ENCODE results near the gene ZNF512. TPM values are rescaled to one million over a fixed set of nuclear protein-coding genes. Genes with fewer than 3 reads are reported as not detected.
"Not testable (repeated sequence)": the region's sequence is repeated elsewhere in the genome, so short reads cannot be mapped to it uniquely, and the experiment has no call there.

Gene ZNF512
- total and polyA plus RNA-seq, 9 of the 15 experiments (the other 6 are each of a cell fraction or from before 2014, with no cell fraction given) = 24.7 to 101 (median 65.9) TPM

DNA sequence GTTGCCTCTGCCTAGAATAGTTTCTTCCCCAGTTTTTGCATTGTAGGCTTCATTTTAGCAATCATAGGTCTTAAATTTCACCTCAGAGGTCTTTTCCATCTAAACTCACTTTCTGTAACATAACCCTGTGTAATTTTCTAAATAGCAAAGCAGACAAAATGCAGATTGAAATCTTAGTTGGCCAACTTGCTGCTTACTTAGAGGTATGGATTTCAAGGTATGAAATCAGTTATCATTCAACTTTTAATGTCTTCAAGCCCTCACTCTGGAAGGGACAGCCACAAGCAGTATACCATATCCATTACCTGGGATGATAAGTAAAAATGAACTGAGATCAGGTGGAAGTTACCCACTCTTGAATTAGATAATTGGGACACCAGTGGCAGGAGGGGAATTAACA, 42.1 kb downstream of the ZNF512 start:
- POLR2A ChIA-PET = interaction anchor here (0.6 to 1.0 kb wide), 2 partner anchors 245 to 532 kb away, joined by 3 to 5 read pairs; no protein-coding TSS in a partner anchor
- ATAC-seq = no peak
- peaks cover 56% of the 10 kb centered on the region for H3K36me3 ChIP-seq (ENCODE audit: control insufficient read depth, insufficient read depth, low read length)
- H3K79me2 ChIP-seq (ENCODE audit: control insufficient read depth, insufficient read depth, low read length) = peaks cover 19% of the 10 kb centered on the region
- H3K9me3 ChIP-seq (replicated peaks; ENCODE audit: control insufficient read depth, insufficient read depth, low read depth, low read length) = no peaks in the 10 kb centered on the region
- no peaks in the 10 kb centered on the region for H4K20me1 ChIP-seq (replicated peaks; ENCODE audit: control insufficient read depth, insufficient read depth, low read length)
- H3K27ac ChIP-seq (ENCODE audit: extremely low read depth, low read depth, low read length) = no peak overlapping the region
- in situ Hi-C loops (cut with MboI) (no loop called here), intact Hi-C loops (cut with micrococcal nuclease) (loop anchor here (10.0 kb wide), 1 partner anchor 140 kb away; the partner anchor contains the start of gene IFT172)
- CTCF ChIA-PET (ENCODE audit: low intra/inter-chr PET ratio) = no interaction called here
- TF ChIP-seq, protein P1, sequence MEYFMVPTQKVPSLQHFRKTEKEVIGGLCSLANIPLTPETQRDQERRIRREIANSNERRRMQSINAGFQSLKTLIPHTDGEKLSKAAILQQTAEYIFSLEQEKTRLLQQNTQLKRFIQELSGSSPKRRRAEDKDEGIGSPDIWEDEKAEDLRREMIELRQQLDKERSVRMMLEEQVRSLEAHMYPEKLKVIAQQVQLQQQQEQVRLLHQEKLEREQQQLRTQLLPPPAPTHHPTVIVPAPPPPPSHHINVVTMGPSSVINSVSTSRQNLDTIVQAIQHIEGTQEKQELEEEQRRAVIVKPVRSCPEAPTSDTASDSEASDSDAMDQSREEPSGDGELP (CRISPR knock-in tag; IDR thresholded peaks at IDR 0.05; ENCODE audit: borderline replicate concordance) = no peak
- TF ChIP-seq KDM5B (IDR thresholded peaks at IDR 0.05; ENCODE audit: insufficient replicate concordance, low read depth, low read length) (no peak), POLR2AphosphoS2 (IDR thresholded peaks at IDR 0.05; ENCODE audit: low read length) (peak; percentile 78; the same call in 1 of the 2 replicates), ZKSCAN8 (CRISPR knock-in tag; IDR thresholded peaks at IDR 0.05) (no peak)
- DNase-seq (ENCODE audit: extremely low read depth in 1 of 4, low spot score in 3 of 4) = no peak
- no peaks in the 10 kb centered on the region for H3K27me3 ChIP-seq (ENCODE audit: control insufficient read depth in 2 of 2, insufficient read depth in 2 of 2, low read length in 2 of 2)
- H3K4me1 ChIP-seq (replicated peaks in 1 of 2; ENCODE audit: control insufficient read depth in 2 of 2, insufficient read depth in 2 of 2, low read length in 2 of 2) = peaks cover 0 to 11% of the 10 kb centered on the region in 2 experiments; a peak in 3 of 5 replicates
- H3K9me1 ChIP-seq (ENCODE audit: control insufficient read depth, insufficient read depth, low read length) = no peaks in the 10 kb centered on the region
- BruUV-seq (replicated peaks) = no TSS peak
- no peak for FAIRE-seq
- no peak overlapping the region for H3K9ac ChIP-seq (ENCODE audit: insufficient read depth in 1 of 2, low read depth in 2 of 2, low read length in 2 of 2)
- H2AFZ ChIP-seq (ENCODE audit: low read depth, low read length) = no peak overlapping the region
- H3K4me2 ChIP-seq (ENCODE audit: insufficient read depth, low read length) = no peak overlapping the region
- no peak overlapping the region for H3K4me3 ChIP-seq

DNA sequence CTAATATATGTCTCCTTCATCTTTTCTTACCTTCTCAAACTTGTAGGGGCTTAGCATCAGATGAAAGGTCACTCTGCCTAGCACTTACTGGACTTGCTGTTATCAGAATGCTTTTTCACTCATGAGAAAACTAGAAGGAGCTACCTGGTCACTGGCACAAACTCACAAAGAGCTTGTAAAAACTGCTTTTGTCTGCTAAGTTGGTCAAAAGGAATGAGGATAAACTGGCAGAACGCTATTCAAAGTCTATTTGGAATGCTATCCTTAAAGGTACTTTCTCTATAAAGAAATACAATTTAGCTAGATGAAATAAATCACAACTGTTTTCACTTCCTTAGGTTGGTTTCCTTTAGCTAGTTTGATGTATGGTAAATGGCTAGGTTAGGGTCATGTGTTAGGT, 43.5 kb downstream of the ZNF512 start:
- H4K20me1 ChIP-seq (replicated peaks; ENCODE audit: control insufficient read depth, insufficient read depth, low read length); H3K9me3 ChIP-seq (replicated peaks; ENCODE audit: control insufficient read depth, insufficient read depth, low read depth, low read length); CTCF ChIA-PET (ENCODE audit: low intra/inter-chr PET ratio); DNase-seq (ENCODE audit: extremely low read depth in 1 of 4, low spot score in 3 of 4); BruUV-seq (replicated peaks); in situ Hi-C loops (cut with MboI); H3K27me3 ChIP-seq (ENCODE audit: control insufficient read depth in 2 of 2, insufficient read depth in 2 of 2, low read length in 2 of 2); H3K9ac ChIP-seq (ENCODE audit: insufficient read depth in 1 of 2, low read depth in 2 of 2, low read length in 2 of 2); H3K9me1 ChIP-seq (ENCODE audit: control insufficient read depth, insufficient read depth, low read length); H3K4me3 ChIP-seq; ATAC-seq; FAIRE-seq; H3K27ac ChIP-seq (ENCODE audit: extremely low read depth, low read depth, low read length); H3K4me2 ChIP-seq (ENCODE audit: insufficient read depth, low read length); H2AFZ ChIP-seq (ENCODE audit: low read depth, low read length): not testable (repeated sequence)
- POLR2A ChIA-PET = interaction anchor here (1.6 to 2.5 kb wide), 2 partner anchors 20 to 217 kb away, joined by 3 to 5 read pairs; partner anchors contain the start of gene PPM1G
- 52% methylated on average over 1 of the region's 1 CpG for WGBS (ENCODE audit: insufficient coverage, low coverage, missing lambda C conversion rate)
- intact Hi-C loops (cut with micrococcal nuclease) = loop anchor here (10.0 kb wide), 1 partner anchor 142 kb away; the partner anchor contains the start of gene IFT172
- Histone ChIP-seq H3K79me2 (ENCODE audit: control insufficient read depth, insufficient read depth, low read length) (peaks cover 19% of the 10 kb centered on the region), H3K4me1 (replicated peaks in 1 of 2; ENCODE audit: control insufficient read depth in 2 of 2, insufficient read depth in 2 of 2, low read length in 2 of 2) (peaks cover 0 to 11% of the 10 kb centered on the region in 2 experiments; a peak in 4 of 5 replicates), H3K36me3 (ENCODE audit: control insufficient read depth, insufficient read depth, low read length) (peaks cover 54% of the 10 kb centered on the region)

All from K562 (cell line).